ENCODE measurements around the gene ZNRF3. TPM values are rescaled to one million over a fixed set of nuclear protein-coding genes. Genes with fewer than 3 reads are reported as not detected.
A peak's percentile ranks its signal among the peaks of the same experiment; 100 is the strongest.
"Not testable (repeated sequence)": the region's sequence is repeated elsewhere in the genome, so short reads cannot be mapped to it uniquely, and the experiment has no call there.

ZNRF3 gene
- total and polyA plus RNA-seq, 2 experiments from 2014 or later: 11.1 to 32.2 TPM

DNA sequence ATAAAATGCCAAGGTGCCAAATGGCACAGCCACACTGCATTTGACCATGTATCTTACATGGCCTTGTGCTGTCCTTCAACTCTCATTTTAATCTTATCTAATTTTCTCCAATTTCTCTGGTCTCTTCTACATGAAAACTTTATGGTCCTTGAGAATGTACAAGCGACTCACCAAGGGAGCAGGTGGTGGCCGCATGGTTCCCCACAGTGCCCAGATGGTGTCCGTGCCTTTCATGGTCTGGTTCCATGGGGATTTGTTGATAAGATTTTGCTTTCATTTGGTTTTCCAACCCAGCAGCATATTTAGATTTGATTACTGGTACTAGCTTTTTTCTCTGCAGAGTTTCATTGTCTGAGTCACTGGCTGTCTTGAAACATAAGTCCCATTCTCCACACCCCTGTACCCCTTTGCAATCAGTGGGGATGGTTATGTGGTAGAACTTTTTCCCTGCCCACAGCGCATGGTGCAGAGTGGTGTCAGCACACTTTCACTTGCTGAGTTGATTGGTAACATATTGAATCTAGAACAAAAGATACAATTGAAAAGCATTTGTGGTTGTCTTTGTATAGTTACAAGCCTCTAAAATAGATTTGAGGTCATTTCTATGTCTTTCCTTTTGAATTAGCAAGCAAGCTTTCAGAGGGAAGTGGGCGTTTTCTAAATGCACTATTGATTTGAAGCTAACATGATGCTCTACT, 24.1 kb downstream of the ZNRF3 start:
- H3K4me3 Mint-ChIP-seq: no peak overlapping the region
- Histone ChIP-seq H2AFZ (no peak overlapping the region), H3F3A (replicated peaks; ENCODE audit: low read depth) (no peaks in the 10 kb centered on the region), H3K4me3 (no peak overlapping the region), H3K36me3 (ENCODE audit: insufficient read depth) (no peaks in the 10 kb centered on the region), H3K79me2 (replicated peaks; ENCODE audit: insufficient read depth) (peaks cover 100% of the 10 kb centered on the region), H3K9me2 (ENCODE audit: insufficient read depth) (no peaks in the 10 kb centered on the region), H3K27ac (ENCODE audit: low read depth) (no peak overlapping the region), H4K20me1 (replicated peaks; ENCODE audit: insufficient read depth) (peaks cover 41% of the 10 kb centered on the region), H3K27me3 (ENCODE audit: insufficient read depth) (no peaks in the 10 kb centered on the region), H3K4me2 (no peak overlapping the region), H3K4me1 (ENCODE audit: insufficient read depth) (peaks cover 54% of the 10 kb centered on the region)
- no peaks in the 10 kb centered on the region; the same call in 2 of the 3 replicates for H3K36me3 Mint-ChIP-seq (ENCODE audit: low read depth)
- DNase-seq (ENCODE audit: low spot score) (no peak), ATAC-seq (no peak)
- H3K27ac Mint-ChIP-seq: no peak overlapping the region
- no peak for TF ChIP-seq ZNF331 (CRISPR knock-in tag; IDR thresholded peaks at IDR 0.05; ENCODE audit: low read depth)
- H3K9me3 Mint-ChIP-seq: no peaks in the 10 kb centered on the region
- peaks cover 58% of the 10 kb centered on the region for H3K4me1 Mint-ChIP-seq
- peaks cover 12% of the 10 kb centered on the region for H3K27me3 Mint-ChIP-seq (ENCODE audit: insufficient read depth, low read depth, poor library complexity)

DNA sequence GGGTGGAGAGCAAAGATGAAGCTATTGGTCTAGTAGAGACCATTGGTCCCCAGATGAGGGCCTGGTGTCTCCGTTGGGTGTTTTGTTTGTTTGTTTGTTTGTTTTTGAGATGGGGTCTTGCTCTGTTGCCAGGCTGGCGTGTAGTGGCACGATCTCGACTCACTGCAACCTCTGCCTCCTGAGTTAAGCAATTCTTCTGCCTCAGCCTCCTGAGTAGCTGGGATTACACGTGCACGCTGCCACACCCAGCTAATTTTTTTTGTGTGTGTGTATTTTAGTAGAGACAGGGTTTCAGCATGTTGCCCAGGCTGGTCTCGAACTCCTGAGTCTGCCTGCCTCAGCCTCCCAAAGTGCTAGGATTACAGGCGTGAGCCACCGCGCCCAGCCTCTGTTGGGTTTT, 25.4 kb downstream of the ZNRF3 start:
- not testable (repeated sequence) for H3F3A ChIP-seq (replicated peaks; ENCODE audit: low read depth); DNase-seq (ENCODE audit: low spot score); H3K4me2 ChIP-seq; H2AFZ ChIP-seq; H3K9me3 Mint-ChIP-seq; H3K27me3 ChIP-seq (ENCODE audit: insufficient read depth); H3K36me3 ChIP-seq (ENCODE audit: insufficient read depth); H3K4me3 Mint-ChIP-seq; H3K9me2 ChIP-seq (ENCODE audit: insufficient read depth); H3K36me3 Mint-ChIP-seq (ENCODE audit: low read depth); H3K27ac ChIP-seq (ENCODE audit: low read depth); ATAC-seq; H3K4me3 ChIP-seq
- peaks cover 100% of the 10 kb centered on the region for H3K79me2 ChIP-seq (replicated peaks; ENCODE audit: insufficient read depth)
- Mint-ChIP-seq H3K27ac (peak overlapping the region; percentile 13; the same call in 1 of the 2 replicates), H3K4me1 (peaks cover 46% of the 10 kb centered on the region), H3K27me3 (ENCODE audit: insufficient read depth, low read depth, poor library complexity) (peaks cover 12% of the 10 kb centered on the region)
- peaks cover 41% of the 10 kb centered on the region for H3K4me1 ChIP-seq (ENCODE audit: insufficient read depth)
- H4K20me1 ChIP-seq (replicated peaks; ENCODE audit: insufficient read depth): peaks cover 49% of the 10 kb centered on the region

DNA sequence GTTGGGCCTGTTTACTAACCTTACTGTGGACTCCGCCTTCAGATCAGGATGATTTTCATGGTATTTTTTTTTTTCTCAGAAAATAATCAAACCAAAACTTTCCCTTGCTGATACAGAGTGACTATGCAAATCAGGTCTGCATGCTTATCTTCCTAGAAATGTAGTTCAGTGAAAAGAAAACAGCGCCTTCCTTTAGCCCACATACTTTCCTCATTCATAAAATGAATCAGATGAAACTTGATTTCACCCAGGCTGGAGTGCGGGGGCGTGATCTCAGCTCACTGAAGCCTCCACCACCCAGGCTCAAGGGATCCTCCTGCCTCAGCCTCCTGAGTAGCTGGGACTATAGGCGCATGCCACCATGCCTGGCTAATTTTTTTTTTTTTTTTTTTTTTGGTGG, 26.0 kb downstream of the ZNRF3 start:
- Histone ChIP-seq H3K9me2 (ENCODE audit: insufficient read depth) (no peaks in the 10 kb centered on the region), H3K79me2 (replicated peaks; ENCODE audit: insufficient read depth) (peaks cover 100% of the 10 kb centered on the region), H3K36me3 (ENCODE audit: insufficient read depth) (no peaks in the 10 kb centered on the region), H4K20me1 (replicated peaks; ENCODE audit: insufficient read depth) (peaks cover 49% of the 10 kb centered on the region), H3F3A (replicated peaks; ENCODE audit: low read depth) (no peaks in the 10 kb centered on the region), H2AFZ (no peak overlapping the region), H3K4me3 (no peak overlapping the region), H3K27me3 (ENCODE audit: insufficient read depth) (no peaks in the 10 kb centered on the region), H3K27ac (ENCODE audit: low read depth) (no peak overlapping the region), H3K4me2 (no peak overlapping the region), H3K4me1 (ENCODE audit: insufficient read depth) (peaks cover 35% of the 10 kb centered on the region)
- Mint-ChIP-seq H3K27ac (no peak overlapping the region), H3K36me3 (ENCODE audit: low read depth) (no peaks in the 10 kb centered on the region; the same call in 2 of the 3 replicates), H3K4me1 (peaks cover 41% of the 10 kb centered on the region), H3K4me3 (no peak overlapping the region), H3K27me3 (ENCODE audit: insufficient read depth, low read depth, poor library complexity) (peaks cover 12% of the 10 kb centered on the region), H3K9me3 (no peaks in the 10 kb centered on the region)
- ATAC-seq (no peak), DNase-seq (ENCODE audit: low spot score) (no peak)
- TF ChIP-seq, protein P1, sequence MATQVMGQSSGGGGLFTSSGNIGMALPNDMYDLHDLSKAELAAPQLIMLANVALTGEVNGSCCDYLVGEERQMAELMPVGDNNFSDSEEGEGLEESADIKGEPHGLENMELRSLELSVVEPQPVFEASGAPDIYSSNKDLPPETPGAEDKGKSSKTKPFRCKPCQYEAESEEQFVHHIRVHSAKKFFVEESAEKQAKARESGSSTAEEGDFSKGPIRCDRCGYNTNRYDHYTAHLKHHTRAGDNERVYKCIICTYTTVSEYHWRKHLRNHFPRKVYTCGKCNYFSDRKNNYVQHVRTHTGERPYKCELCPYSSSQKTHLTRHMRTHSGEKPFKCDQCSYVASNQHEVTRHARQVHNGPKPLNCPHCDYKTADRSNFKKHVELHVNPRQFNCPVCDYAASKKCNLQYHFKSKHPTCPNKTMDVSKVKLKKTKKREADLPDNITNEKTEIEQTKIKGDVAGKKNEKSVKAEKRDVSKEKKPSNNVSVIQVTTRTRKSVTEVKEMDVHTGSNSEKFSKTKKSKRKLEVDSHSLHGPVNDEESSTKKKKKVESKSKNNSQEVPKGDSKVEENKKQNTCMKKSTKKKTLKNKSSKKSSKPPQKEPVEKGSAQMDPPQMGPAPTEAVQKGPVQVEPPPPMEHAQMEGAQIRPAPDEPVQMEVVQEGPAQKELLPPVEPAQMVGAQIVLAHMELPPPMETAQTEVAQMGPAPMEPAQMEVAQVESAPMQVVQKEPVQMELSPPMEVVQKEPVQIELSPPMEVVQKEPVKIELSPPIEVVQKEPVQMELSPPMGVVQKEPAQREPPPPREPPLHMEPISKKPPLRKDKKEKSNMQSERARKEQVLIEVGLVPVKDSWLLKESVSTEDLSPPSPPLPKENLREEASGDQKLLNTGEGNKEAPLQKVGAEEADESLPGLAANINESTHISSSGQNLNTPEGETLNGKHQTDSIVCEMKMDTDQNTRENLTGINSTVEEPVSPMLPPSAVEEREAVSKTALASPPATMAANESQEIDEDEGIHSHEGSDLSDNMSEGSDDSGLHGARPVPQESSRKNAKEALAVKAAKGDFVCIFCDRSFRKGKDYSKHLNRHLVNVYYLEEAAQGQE (IDR thresholded peaks at IDR 0.05; ENCODE audit: unreplicated experiment): no peak
- no peak for TF ChIP-seq ZNF331 (CRISPR knock-in tag; IDR thresholded peaks at IDR 0.05; ENCODE audit: low read depth)
- no peak for TF ChIP-seq JUNB (IDR thresholded peaks at IDR 0.05; ENCODE audit: unreplicated experiment)
- TF ChIP-seq, protein P2, sequence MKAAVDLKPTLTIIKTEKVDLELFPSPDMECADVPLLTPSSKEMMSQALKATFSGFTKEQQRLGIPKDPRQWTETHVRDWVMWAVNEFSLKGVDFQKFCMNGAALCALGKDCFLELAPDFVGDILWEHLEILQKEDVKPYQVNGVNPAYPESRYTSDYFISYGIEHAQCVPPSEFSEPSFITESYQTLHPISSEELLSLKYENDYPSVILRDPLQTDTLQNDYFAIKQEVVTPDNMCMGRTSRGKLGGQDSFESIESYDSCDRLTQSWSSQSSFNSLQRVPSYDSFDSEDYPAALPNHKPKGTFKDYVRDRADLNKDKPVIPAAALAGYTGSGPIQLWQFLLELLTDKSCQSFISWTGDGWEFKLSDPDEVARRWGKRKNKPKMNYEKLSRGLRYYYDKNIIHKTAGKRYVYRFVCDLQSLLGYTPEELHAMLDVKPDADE (IDR thresholded peaks at IDR 0.05): no peak
